CD4-positive, CD25-positive, alpha-beta regulatory T cell (primary cell): ENCODE results near the gene ZNF3. TPM values are rescaled to one million over a fixed set of nuclear protein-coding genes. Genes with fewer than 3 reads are reported as not detected.
A peak's percentile ranks its signal among the peaks of the same experiment; 100 is the strongest.

Source experiments
- ATAC-seq, 2 donors: fragments of 150-1000 bp; cut with Tn5 transposase; one replicate each; pipeline ENCODE4 v1.10.0; 2021; ENCODE audit warnings: low read depth in 2 of 2, moderate number of reproducible peaks in 2 of 2, moderate library complexity in 1 of 2
- DNase-seq, 3 donors: peaks; one replicate each; pipeline versions ENCODE4 v3.0.0 to v3.0.0-alpha.2; 2012 to 2022; ENCODE audit warnings: mixed read lengths in 1 of 3
- H3K27ac ChIP-seq: one replicate; pipeline ENCODE4 v1.7.0; 2013; ENCODE audit warnings: mild to moderate bottlenecking, low read length; ENCODE audit not compliant: insufficient read depth, poor library complexity, severe bottlenecking
- H3K27me3 ChIP-seq: one replicate; pipeline ENCODE4 v1.7.0; 2013; ENCODE audit warnings: low read length; ENCODE audit not compliant: control insufficient read depth, insufficient read depth
- H3K36me3 ChIP-seq: one replicate; pipeline ENCODE4 v1.7.0; 2013; ENCODE audit warnings: mild to moderate bottlenecking, low read length, moderate library complexity; ENCODE audit not compliant: control insufficient read depth, insufficient read depth
- H3K4me1 ChIP-seq: 2 replicates; pipeline ENCODE4 v1.7.0; 2013; ENCODE audit warnings: mild to moderate bottlenecking, low read length; ENCODE audit not compliant: insufficient read depth, control insufficient read depth, poor library complexity, severe bottlenecking
- H3K4me3 ChIP-seq: one replicate; pipeline ENCODE4 v1.7.0; 2013; ENCODE audit warnings: low read depth, mild to moderate bottlenecking, low read length, moderate library complexity
- H3K9me3 ChIP-seq, 2 experiments: 1 replicate in 1 of 2; 2 replicates in 1 of 2; pipeline ENCODE4 v1.7.0; 2013; ENCODE audit warnings: low read length in 2 of 2, mild to moderate bottlenecking in 1 of 2, moderate library complexity in 1 of 2; ENCODE audit not compliant: control insufficient read depth in 2 of 2
- H3K27ac Mint-ChIP-seq, 3 donors: one replicate each; pipeline ENCODE4 v1.8.0; 2020 to 2022; ENCODE audit warnings: mild to moderate bottlenecking in 3 of 3, mixed read lengths in 3 of 3, moderate library complexity in 2 of 3
- H3K27me3 Mint-ChIP-seq: one replicate; pipeline ENCODE4 v1.8.0; 2022; ENCODE audit warnings: mild to moderate bottlenecking, mixed read lengths
- H3K36me3 Mint-ChIP-seq: one replicate; pipeline ENCODE4 v1.8.0; 2020; ENCODE audit warnings: mixed read lengths
- H3K4me1 Mint-ChIP-seq, 4 donors: one replicate each; pipeline ENCODE4 v1.8.0; 2020 to 2022; ENCODE audit warnings: mixed read lengths in 4 of 4, mild to moderate bottlenecking in 1 of 4
- H3K4me3 Mint-ChIP-seq, 4 donors: one replicate each; pipeline ENCODE4 v1.8.0; 2020 to 2022; ENCODE audit warnings: mild to moderate bottlenecking in 4 of 4, mixed read lengths in 4 of 4, moderate library complexity in 3 of 4
- H3K9me3 Mint-ChIP-seq, 7 donors: one replicate each; pipeline ENCODE4 v1.8.0; 2020 to 2022; ENCODE audit warnings: mixed read lengths in 7 of 7, mild to moderate bottlenecking in 3 of 7, moderate library complexity in 2 of 7
- polyA plus RNA-seq, 4 donors: library from polyadenylated mRNA; unstranded; fragments of 300-500 nt; fragmentation: Illumina TruSeq; gene quantifications; one replicate each; pipeline ENCODE4 v1.2.3, GENCODE V29; 2021
- total RNA-seq: library from RNA; stranded (reverse); gene quantifications from one replicate; pipeline ENCODE4 v1.2.3, GENCODE V29; 2022

ZNF3 gene
- total and polyA plus RNA-seq, 5 donors from 2014 or later: 13.4 to 29.2 (median 23.8) TPM

DNA sequence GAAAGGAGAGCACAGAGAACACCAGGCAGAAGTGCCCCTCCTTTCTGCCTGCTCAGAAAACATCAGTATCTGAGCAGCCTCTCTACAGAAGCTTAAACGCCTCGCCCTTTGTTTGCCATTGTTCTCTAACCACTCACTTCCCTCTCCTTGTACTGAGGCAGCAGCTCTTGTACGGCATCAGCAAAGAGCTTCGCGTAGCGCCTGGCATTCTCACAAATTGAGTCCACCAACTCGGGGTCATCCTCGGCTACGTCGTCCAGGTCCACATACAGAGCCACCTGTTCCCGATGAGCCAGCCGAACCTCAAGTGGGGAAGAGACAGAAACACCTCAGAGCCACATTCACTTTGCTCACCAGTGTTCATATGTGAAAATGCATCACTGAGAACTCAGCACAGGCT lies 17.9 kb upstream of the ZNF3 start:
- Mint-ChIP-seq H3K27ac (peak overlapping the region; percentile 93 to 97 (median 94)), H3K4me3 (peak overlapping the region; percentile 95 to 99 (median 96)), H3K9me3 (peaks cover 0 to 2% (median 0%) of the 10 kb centered on the region in 7 donors), H3K4me1 (peaks cover 0 to 54% (median 26%) of the 10 kb centered on the region in 4 donors), H3K36me3 (peaks cover 39% of the 10 kb centered on the region), H3K27me3 (peaks cover 15% of the 10 kb centered on the region)
- Histone ChIP-seq H3K27ac (peak overlapping the region; percentile 95), H3K27me3 (no peaks in the 10 kb centered on the region), H3K36me3 (peaks cover 46% of the 10 kb centered on the region), H3K4me3 (peak overlapping the region; percentile 92), H3K9me3 (no peaks in the 10 kb centered on the region), H3K4me1 (peaks cover 29% of the 10 kb centered on the region)
- ATAC-seq: no peak
- no peak for DNase-seq

DNA sequence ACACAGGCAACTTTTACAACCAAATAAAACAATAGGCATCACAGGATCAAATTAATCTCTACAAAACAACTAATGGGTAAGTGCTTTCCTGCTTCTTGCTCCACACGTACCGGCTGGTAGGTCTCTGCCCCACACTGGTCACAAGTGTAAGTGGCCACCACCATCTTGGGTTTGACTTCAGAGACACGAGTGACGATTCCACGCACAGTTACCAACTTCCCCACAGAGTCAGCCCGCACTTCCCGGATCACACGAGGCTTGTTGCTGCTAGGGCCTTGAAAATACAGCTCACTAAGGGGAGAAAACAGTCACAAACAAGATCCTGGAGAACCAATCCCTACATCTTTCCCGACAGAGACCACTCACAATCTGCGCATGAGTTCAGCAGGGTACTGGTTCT lies 17.4 kb upstream of the ZNF3 start:
- no peak overlapping the region for H3K4me3 ChIP-seq
- H3K27me3 ChIP-seq: no peaks in the 10 kb centered on the region
- peaks cover 52% of the 10 kb centered on the region for H3K36me3 ChIP-seq
- H3K9me3 ChIP-seq: no peaks in the 10 kb centered on the region
- H3K27ac ChIP-seq: no peak overlapping the region
- H3K4me1 ChIP-seq: peaks cover 29% of the 10 kb centered on the region
- Mint-ChIP-seq H3K9me3 (peaks cover 0 to 2% (median 0%) of the 10 kb centered on the region in 7 donors), H3K4me3 (peak overlapping the region; percentile 73 to 99 (median 95)), H3K4me1 (peaks cover 0 to 55% (median 26%) of the 10 kb centered on the region in 4 donors), H3K27ac (peak overlapping the region; percentile 93 to 97 (median 94)), H3K36me3 (peaks cover 40% of the 10 kb centered on the region), H3K27me3 (peaks cover 15% of the 10 kb centered on the region)
- DNase-seq (no peak), ATAC-seq (no peak)

DNA sequence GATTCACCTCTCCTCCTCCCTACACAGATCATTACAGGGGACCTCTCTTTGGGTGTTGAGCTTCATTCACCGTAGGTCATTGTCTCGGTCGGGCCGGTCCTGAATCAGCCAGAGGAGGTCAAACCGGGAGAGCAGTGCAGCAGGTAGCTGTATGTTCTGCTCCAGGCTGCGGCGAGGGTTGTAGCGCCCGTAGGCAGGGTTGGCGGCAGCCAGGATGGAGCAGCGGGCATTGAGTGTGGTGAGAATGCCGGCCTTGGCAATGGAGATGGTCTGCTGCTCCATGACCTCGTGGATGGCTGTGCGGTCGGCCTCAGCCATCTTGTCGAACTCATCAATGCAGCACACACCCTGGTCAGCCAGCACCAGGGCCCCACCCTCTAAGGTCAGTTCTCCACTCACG lies 14.2 kb upstream of the ZNF3 start:
- DNase-seq (no peak), ATAC-seq (no peak)
- Mint-ChIP-seq H3K27me3 (peaks cover 8% of the 10 kb centered on the region), H3K9me3 (no peaks in the 10 kb centered on the region), H3K36me3 (peaks cover 68% of the 10 kb centered on the region), H3K27ac (no peak overlapping the region), H3K4me3 (peak overlapping the region in 1 of 4 donors; percentile 61), H3K4me1 (peaks cover 0 to 54% (median 22%) of the 10 kb centered on the region in 4 donors)
- no peaks in the 10 kb centered on the region for H3K27me3 ChIP-seq
- no peak overlapping the region for H3K4me3 ChIP-seq
- H3K4me1 ChIP-seq: peaks cover 17% of the 10 kb centered on the region
- H3K27ac ChIP-seq: no peak overlapping the region
- no peaks in the 10 kb centered on the region for H3K9me3 ChIP-seq
- peaks cover 84% of the 10 kb centered on the region for H3K36me3 ChIP-seq

DNA sequence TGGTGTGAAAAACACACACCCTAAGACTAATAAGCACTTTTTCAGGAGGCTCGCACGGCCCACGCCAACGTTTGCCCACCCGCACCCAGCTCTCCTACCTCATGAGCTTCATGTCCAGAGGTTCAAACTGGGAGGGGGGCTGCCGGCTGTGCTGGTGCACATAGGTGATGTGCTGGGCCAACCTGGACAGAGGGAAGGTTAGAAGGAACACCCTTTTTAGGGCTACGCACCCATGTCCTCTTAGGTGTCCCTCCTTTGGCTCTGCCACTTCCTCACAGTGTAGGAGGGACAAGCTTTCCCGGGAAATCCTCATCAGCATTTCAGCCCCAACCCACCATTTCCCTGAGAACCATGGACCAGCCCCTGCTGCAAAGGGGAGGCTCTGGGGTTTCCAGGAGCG lies 13.8 kb upstream of the ZNF3 start:
- Mint-ChIP-seq H3K36me3 (peaks cover 72% of the 10 kb centered on the region), H3K27me3 (peaks cover 4% of the 10 kb centered on the region), H3K4me3 (no peak overlapping the region), H3K27ac (peak overlapping the region in 1 of 3 donors; percentile 48), H3K4me1 (peaks cover 0 to 56% (median 21%) of the 10 kb centered on the region in 4 donors), H3K9me3 (no peaks in the 10 kb centered on the region)
- Histone ChIP-seq H3K4me1 (peaks cover 15% of the 10 kb centered on the region), H3K27ac (no peak overlapping the region), H3K9me3 (no peaks in the 10 kb centered on the region), H3K27me3 (no peaks in the 10 kb centered on the region), H3K36me3 (peaks cover 84% of the 10 kb centered on the region), H3K4me3 (no peak overlapping the region)
- no peak for ATAC-seq
- no peak for DNase-seq

DNA sequence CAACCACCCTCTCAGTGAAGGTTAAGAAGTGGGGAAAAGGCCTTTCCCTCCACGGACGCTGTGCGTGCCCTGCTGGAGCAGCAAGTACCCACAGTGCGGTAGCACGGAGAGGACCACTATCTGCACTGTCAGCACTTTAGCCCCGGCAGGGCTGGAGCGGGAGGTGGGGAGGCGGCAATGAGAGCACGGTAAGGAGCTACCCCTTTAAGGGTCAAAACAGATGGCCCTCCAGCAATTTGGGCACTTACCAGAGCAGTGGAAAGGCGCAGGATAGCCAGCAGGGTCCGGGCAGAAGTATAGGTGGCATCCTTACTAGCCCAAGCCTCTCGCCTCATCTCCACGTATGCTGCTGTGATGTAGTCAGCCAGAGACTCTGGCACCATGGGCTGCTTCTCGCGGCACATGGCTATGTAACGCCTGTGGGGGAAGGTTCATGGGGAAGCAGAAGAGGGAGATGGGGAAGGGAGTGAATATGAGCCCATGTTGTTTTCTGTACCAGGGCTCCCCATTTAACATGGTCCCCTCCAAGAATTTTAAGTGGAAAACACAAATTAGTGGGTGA lies 12.5 kb upstream of the ZNF3 start:
- Mint-ChIP-seq H3K27ac (no peak overlapping the region), H3K36me3 (peaks cover 73% of the 10 kb centered on the region), H3K4me3 (peak overlapping the region in 1 of 4 donors; percentile 66), H3K27me3 (peaks cover 5% of the 10 kb centered on the region), H3K9me3 (no peaks in the 10 kb centered on the region), H3K4me1 (peaks cover 0 to 54% (median 18%) of the 10 kb centered on the region in 4 donors)
- DNase-seq (no peak), ATAC-seq (no peak)
- Histone ChIP-seq H3K27ac (no peak overlapping the region), H3K9me3 (no peaks in the 10 kb centered on the region), H3K27me3 (no peaks in the 10 kb centered on the region), H3K4me3 (no peak overlapping the region), H3K36me3 (peaks cover 81% of the 10 kb centered on the region), H3K4me1 (peaks cover 9% of the 10 kb centered on the region)

DNA sequence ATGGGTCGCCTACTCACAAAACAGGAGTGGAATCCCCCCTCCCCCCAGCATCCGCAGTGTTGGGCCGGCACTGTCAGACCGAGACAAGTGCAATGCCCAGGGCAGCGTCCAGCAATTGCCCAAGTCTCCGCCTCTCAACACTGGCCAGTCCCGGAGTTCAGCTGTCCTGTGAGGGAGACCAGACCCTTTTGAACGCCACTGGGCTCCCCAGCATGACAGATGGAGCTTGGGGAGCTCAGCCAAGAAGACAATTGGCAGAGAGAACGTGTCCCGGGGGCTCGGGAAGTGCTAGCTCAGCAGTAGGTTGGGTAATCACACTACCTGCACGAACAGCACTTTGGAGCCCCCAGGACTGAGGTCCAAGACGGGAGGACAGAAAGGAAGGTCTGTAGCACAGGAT lies 12.0 kb upstream of the ZNF3 start:
- H3K27ac Mint-ChIP-seq: no peak overlapping the region

DNA sequence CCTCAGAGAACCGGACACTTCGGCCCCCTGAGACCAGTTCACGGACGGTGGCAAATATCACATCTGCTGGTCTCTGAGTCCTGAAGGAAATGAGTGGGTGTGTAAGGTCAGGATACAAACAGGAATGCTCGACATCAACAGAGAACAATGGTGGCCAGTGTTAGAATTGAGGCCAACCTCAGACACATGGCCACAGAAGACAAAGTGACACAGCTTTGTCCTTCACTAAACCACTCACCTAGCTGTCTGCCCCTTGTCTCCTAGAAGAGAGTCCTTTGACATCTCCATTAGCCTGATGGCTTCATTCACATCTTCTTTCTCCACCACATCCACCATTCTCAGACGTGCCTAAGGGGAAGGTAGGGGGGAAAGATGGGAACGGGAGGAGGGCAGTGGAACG lies 11.5 kb upstream of the ZNF3 start:
- H3K27ac Mint-ChIP-seq: no peak overlapping the region
- H3K27me3 Mint-ChIP-seq: peaks cover 5% of the 10 kb centered on the region
- DNase-seq: no peak
- peaks cover 72% of the 10 kb centered on the region for H3K36me3 ChIP-seq
- peaks cover 63% of the 10 kb centered on the region for H3K36me3 Mint-ChIP-seq
- H3K4me1 Mint-ChIP-seq: peaks cover 0 to 49% (median 14%) of the 10 kb centered on the region in 4 donors
- no peak overlapping the region for H3K27ac ChIP-seq
- ATAC-seq: no peak
- H3K4me3 Mint-ChIP-seq: peak overlapping the region in 1 of 4 donors; percentile 66
- no peaks in the 10 kb centered on the region for H3K27me3 ChIP-seq
- no peaks in the 10 kb centered on the region for H3K9me3 Mint-ChIP-seq
- H3K4me1 ChIP-seq: peaks cover 15% of the 10 kb centered on the region
- H3K4me3 ChIP-seq: no peak overlapping the region
- no peaks in the 10 kb centered on the region for H3K9me3 ChIP-seq

More for the DNA sequence above, 12.0 kb upstream of the ZNF3 start:
- H3K9me3 Mint-ChIP-seq: no peaks in the 10 kb centered on the region
- H3K4me3 Mint-ChIP-seq: peak overlapping the region in 2 of 4 donors; percentile 27 to 66
- H3K4me1 Mint-ChIP-seq: peaks cover 0 to 49% (median 15%) of the 10 kb centered on the region in 4 donors
- Histone ChIP-seq H3K4me1 (peaks cover 10% of the 10 kb centered on the region), H3K27me3 (no peaks in the 10 kb centered on the region), H3K9me3 (no peaks in the 10 kb centered on the region), H3K27ac (no peak overlapping the region), H3K36me3 (peaks cover 76% of the 10 kb centered on the region), H3K4me3 (no peak overlapping the region)
- H3K27me3 Mint-ChIP-seq: peaks cover 5% of the 10 kb centered on the region
- H3K36me3 Mint-ChIP-seq: peaks cover 68% of the 10 kb centered on the region
- DNase-seq (no peak), ATAC-seq (no peak)
